ENCODE measurements around the gene TUT1. TPM values are rescaled to one million over a fixed set of nuclear protein-coding genes. Genes with fewer than 3 reads are reported as not detected.

TUT1 gene
- total and polyA plus RNA-seq, 3 experiments from 2014 or later: 13.7 to 32.7 (median 30.8) TPM

- no peak overlapping the region for H3K27ac ChIP-seq (ENCODE audit: low read depth, low read length)
- H3K4me1 ChIP-seq (ENCODE audit: insufficient read depth, low read length): peaks cover 24% of the 10 kb centered on the region
- H3K9me3 Mint-ChIP-seq: no peaks in the 10 kb centered on the region
- no peaks in the 10 kb centered on the region for H3K27me3 ChIP-seq (ENCODE audit: insufficient read depth, low read length, poor library complexity, severe bottlenecking)
- peaks cover 8 to 77% (median 13%) of the 10 kb centered on the region in 3 donors for H3K36me3 Mint-ChIP-seq
- H3K4me1 Mint-ChIP-seq: peaks cover 40 to 44% (median 40%) of the 10 kb centered on the region in 3 donors
- POLR2A ChIA-PET: interaction anchor here (0.9 to 2.3 kb wide), 3 partner anchors 20 to 89 kb away, joined by 4 to 20 read pairs (median 4); partner anchors contain the start of genes C11orf98, CSKMT and GANAB
- H3K4me3 ChIP-seq (ENCODE audit: low read length): no peak overlapping the region
- peak in 1 of 5 donors; percentile 43 for DNase-seq
- CTCF ChIA-PET: interaction anchor here (1.6 to 2.8 kb wide), 2 partner anchors 16 to 118 kb away, joined by 3 to 17 read pairs; partner anchors contain the start of gene TUT1
- peak overlapping the region in 6 of 7 donors; percentile 50 to 95 (median 72) for H3K4me3 Mint-ChIP-seq
- peak overlapping the region in 4 of 8 donors; percentile 42 to 90 (median 86) for H3K27ac Mint-ChIP-seq
- H3K27me3 Mint-ChIP-seq: no peaks in the 10 kb centered on the region
- H3K9me3 ChIP-seq (ENCODE audit: low read length): no peaks in the 10 kb centered on the region
- H3K36me3 ChIP-seq (ENCODE audit: insufficient read depth, low read length): peaks cover 29% of the 10 kb centered on the region
These were observed 15.5 kb downstream of the TUT1 start for GRCh38 chr11:62575837-62576236.

- H3K27me3 ChIP-seq (ENCODE audit: insufficient read depth, low read length, poor library complexity, severe bottlenecking): no peaks in the 10 kb centered on the region
- ChIA-PET CTCF (interaction anchor here (0.7 to 2.8 kb wide), 7 partner anchors 13 to 150 kb away, joined by 3 to 17 read pairs (median 6); partner anchors contain the start of gene TUT1), POLR2A (interaction anchor here (0.9 to 2.3 kb wide), 6 partner anchors 13 to 90 kb away, joined by 4 to 49 read pairs (median 5); partner anchors contain the start of genes C11orf98, CSKMT, GANAB and INTS5)
- Mint-ChIP-seq H3K9me3 (no peaks in the 10 kb centered on the region), H3K4me1 (peaks cover 43 to 50% (median 46%) of the 10 kb centered on the region in 3 donors), H3K36me3 (peaks cover 10 to 79% (median 13%) of the 10 kb centered on the region in 3 donors), H3K4me3 (peak overlapping the region; percentile 90 to 98 (median 96)), H3K27me3 (no peaks in the 10 kb centered on the region), H3K27ac (peak overlapping the region; percentile 85 to 97 (median 93))
- no peaks in the 10 kb centered on the region for H3K9me3 ChIP-seq (ENCODE audit: low read length)
- peaks cover 24% of the 10 kb centered on the region for H3K4me1 ChIP-seq (ENCODE audit: insufficient read depth, low read length)
- peaks cover 31% of the 10 kb centered on the region for H3K36me3 ChIP-seq (ENCODE audit: insufficient read depth, low read length)
- H3K27ac ChIP-seq (ENCODE audit: low read depth, low read length): no peak overlapping the region
- peak overlapping the region; percentile 94 for H3K4me3 ChIP-seq (ENCODE audit: low read length)
- DNase-seq: peak in 1 of 5 donors; percentile 44
These were observed 16.2 kb downstream of the TUT1 start for GRCh38 chr11:62575156-62575555.

- Mint-ChIP-seq H3K27ac (peak overlapping the region; percentile 90 to 97 (median 94)), H3K4me1 (peaks cover 46 to 56% (median 50%) of the 10 kb centered on the region in 3 donors), H3K9me3 (no peaks in the 10 kb centered on the region), H3K27me3 (no peaks in the 10 kb centered on the region), H3K36me3 (peaks cover 10 to 85% (median 13%) of the 10 kb centered on the region in 3 donors), H3K4me3 (peak overlapping the region; percentile 90 to 98 (median 96))
- H3K9me3 ChIP-seq (ENCODE audit: low read length): no peaks in the 10 kb centered on the region
- peak in 1 of 5 donors; percentile 46 for DNase-seq
- no peaks in the 10 kb centered on the region for H3K27me3 ChIP-seq (ENCODE audit: insufficient read depth, low read length, poor library complexity, severe bottlenecking)
- ChIA-PET CTCF (interaction anchor here (0.7 to 2.8 kb wide), 17 partner anchors 11 to 257 kb away, joined by 3 to 17 read pairs (median 3); partner anchors contain the start of genes B3GAT3, C11orf98, CSKMT and HNRNPUL2), POLR2A (interaction anchor here (0.6 to 3.0 kb wide), 22 partner anchors 13 to 467 kb away, joined by 3 to 49 read pairs (median 4); partner anchors contain the start of genes AHNAK, B3GAT3, C11orf98 and CSKMT)
- H3K4me1 ChIP-seq (ENCODE audit: insufficient read depth, low read length): peaks cover 24% of the 10 kb centered on the region
- peak overlapping the region; percentile 93 for H3K27ac ChIP-seq (ENCODE audit: low read depth, low read length)
- H3K4me3 ChIP-seq (ENCODE audit: low read length): peak overlapping the region; percentile 94
- peaks cover 37% of the 10 kb centered on the region for H3K36me3 ChIP-seq (ENCODE audit: insufficient read depth, low read length)
These were observed 16.8 kb downstream of the TUT1 start for GRCh38 chr11:62574363-62575071.

GRCh38 chr11:62573592-62574362 is 17.5 kb downstream of the TUT1 start, which contains the start of gene EEF1G:
TSS of gene EEF1G (minus strand) at chr11:62573891. CDS start at chr11:62573842, 49 bp downstream.
- no peaks in the 10 kb centered on the region for H3K27me3 Mint-ChIP-seq
- H3K27ac Mint-ChIP-seq: peak within 1 kb of the TSS; percentile 90 to 97 (median 95)
- Histone ChIP-seq H3K4me3 (ENCODE audit: low read length) (peak within 1 kb of the TSS; percentile 94), H3K4me1 (ENCODE audit: insufficient read depth, low read length) (peaks cover 24% of the 10 kb centered on the region), H3K9me3 (ENCODE audit: low read length) (no peaks in the 10 kb centered on the region), H3K27me3 (ENCODE audit: insufficient read depth, low read length, poor library complexity, severe bottlenecking) (no peaks in the 10 kb centered on the region), H3K27ac (ENCODE audit: low read depth, low read length) (peak within 1 kb of the TSS; percentile 93), H3K36me3 (ENCODE audit: insufficient read depth, low read length) (peaks cover 39% of the 10 kb centered on the region)
- ChIA-PET POLR2A (interaction anchor here (0.6 to 3.0 kb wide), 19 partner anchors 14 to 466 kb away, joined by 3 to 49 read pairs (median 5); partner anchors contain the start of genes AHNAK, B3GAT3, C11orf98 and CSKMT), CTCF (interaction anchor here (0.7 to 2.8 kb wide), 15 partner anchors 12 to 258 kb away, joined by 3 to 17 read pairs (median 4); partner anchors contain the start of genes B3GAT3, C11orf98, CSKMT and HNRNPUL2)
- DNase-seq: peak; percentile 96 to 100 (median 99)
- peak within 1 kb of the TSS; percentile 90 to 98 (median 96) for H3K4me3 Mint-ChIP-seq
- peaks cover 46 to 59% (median 52%) of the 10 kb centered on the region in 3 donors for H3K4me1 Mint-ChIP-seq
- no peaks in the 10 kb centered on the region for H3K9me3 Mint-ChIP-seq
- peaks cover 10 to 84% (median 13%) of the 10 kb centered on the region in 3 donors for H3K36me3 Mint-ChIP-seq

GRCh38 chr11:62573006-62573591 is 18.2 kb downstream of the TUT1 start:
- peak in 2 of 5 donors; percentile 50 to 53 for DNase-seq
- H3K4me3 Mint-ChIP-seq: peak overlapping the region; percentile 90 to 98 (median 96)

GRCh38 chr11:62572431-62572830 is 18.9 kb downstream of the TUT1 start:
- H3K4me3 Mint-ChIP-seq: peak overlapping the region; percentile 90 to 98 (median 96)
- H3K9me3 ChIP-seq (ENCODE audit: low read length): no peaks in the 10 kb centered on the region
- CTCF ChIA-PET: interaction anchor here (1.4 to 4.5 kb wide), 4 partner anchors 12 to 147 kb away, joined by 3 to 21 read pairs (median 11); no protein-coding TSS in a partner anchor
- no peaks in the 10 kb centered on the region for H3K27me3 Mint-ChIP-seq
- H3K9me3 Mint-ChIP-seq: no peaks in the 10 kb centered on the region
- peaks cover 24% of the 10 kb centered on the region for H3K4me1 ChIP-seq (ENCODE audit: insufficient read depth, low read length)
- no peak for DNase-seq
- H3K4me1 Mint-ChIP-seq: peaks cover 47 to 61% (median 53%) of the 10 kb centered on the region in 3 donors
- POLR2A ChIA-PET: interaction anchor here (0.8 to 3.0 kb wide), 2 partner anchors 17 to 29 kb away, joined by 3 to 19 read pairs; partner anchors contain the start of gene MTA2
- H3K36me3 Mint-ChIP-seq: peaks cover 10 to 80% (median 12%) of the 10 kb centered on the region in 3 donors
- H3K4me3 ChIP-seq (ENCODE audit: low read length): peak overlapping the region; percentile 84
- H3K36me3 ChIP-seq (ENCODE audit: insufficient read depth, low read length): peaks cover 36% of the 10 kb centered on the region
- peak overlapping the region; percentile 85 to 97 (median 95) for H3K27ac Mint-ChIP-seq
- no peaks in the 10 kb centered on the region for H3K27me3 ChIP-seq (ENCODE audit: insufficient read depth, low read length, poor library complexity, severe bottlenecking)
- peak overlapping the region; percentile 77 for H3K27ac ChIP-seq (ENCODE audit: low read depth, low read length)

More at GRCh38 chr11:62573006-62573591, 18.2 kb downstream of the TUT1 start:
- Mint-ChIP-seq H3K36me3 (peaks cover 10 to 83% (median 12%) of the 10 kb centered on the region in 3 donors), H3K27ac (peak overlapping the region; percentile 85 to 97 (median 95)), H3K4me1 (peaks cover 46 to 59% (median 52%) of the 10 kb centered on the region in 3 donors), H3K27me3 (no peaks in the 10 kb centered on the region), H3K9me3 (no peaks in the 10 kb centered on the region)
- H3K27me3 ChIP-seq (ENCODE audit: insufficient read depth, low read length, poor library complexity, severe bottlenecking): no peaks in the 10 kb centered on the region
- ChIA-PET CTCF (interaction anchor here (0.8 to 4.5 kb wide), 15 partner anchors 12 to 154 kb away, joined by 3 to 21 read pairs (median 5); partner anchors contain the start of genes B3GAT3, C11orf98, CSKMT and HNRNPUL2), POLR2A (interaction anchor here (0.8 to 3.0 kb wide), 14 partner anchors 17 to 214 kb away, joined by 3 to 49 read pairs (median 6); partner anchors contain the start of genes AHNAK, B3GAT3, C11orf98 and CSKMT)
- H3K4me1 ChIP-seq (ENCODE audit: insufficient read depth, low read length): peaks cover 24% of the 10 kb centered on the region
- H3K4me3 ChIP-seq (ENCODE audit: low read length): peak overlapping the region; percentile 84
- peak overlapping the region; percentile 77 for H3K27ac ChIP-seq (ENCODE audit: low read depth, low read length)
- no peaks in the 10 kb centered on the region for H3K9me3 ChIP-seq (ENCODE audit: low read length)
- peaks cover 39% of the 10 kb centered on the region for H3K36me3 ChIP-seq (ENCODE audit: insufficient read depth, low read length)

Data from CD8-positive, alpha-beta memory T cell (primary cell).